Adrenal gland (tissue), 5 donors: ENCODE results near the gene HPRT1.

Experiments used
- CTCF ChIP-seq, 6 experiments: fragments of 450-650 bp in 4 of 6; fragments of 200-600 bp in 2 of 6; sonication (generic) in 1 of 6; IDR thresholded peaks; 1 replicate in 5 of 6; 2 replicates in 1 of 6; pipeline versions ENCODE4 v1.5.1 to v1.8.0; 2016 to 2021; ENCODE audit warnings: antibody characterized with exemption in 6 of 6, mild to moderate bottlenecking in 2 of 6, moderate library complexity in 1 of 6
- POLR2A ChIP-seq, 2 donors: fragments of 450-650 bp; IDR thresholded peaks; one replicate each; pipeline ENCODE4 v1.6.1; 2017; ENCODE audit warnings: antibody characterized with exemption in 2 of 2, mild to moderate bottlenecking in 2 of 2, moderate library complexity in 1 of 2
- donor health status: DM: no; HTN: no; CAD: no.

DNA sequence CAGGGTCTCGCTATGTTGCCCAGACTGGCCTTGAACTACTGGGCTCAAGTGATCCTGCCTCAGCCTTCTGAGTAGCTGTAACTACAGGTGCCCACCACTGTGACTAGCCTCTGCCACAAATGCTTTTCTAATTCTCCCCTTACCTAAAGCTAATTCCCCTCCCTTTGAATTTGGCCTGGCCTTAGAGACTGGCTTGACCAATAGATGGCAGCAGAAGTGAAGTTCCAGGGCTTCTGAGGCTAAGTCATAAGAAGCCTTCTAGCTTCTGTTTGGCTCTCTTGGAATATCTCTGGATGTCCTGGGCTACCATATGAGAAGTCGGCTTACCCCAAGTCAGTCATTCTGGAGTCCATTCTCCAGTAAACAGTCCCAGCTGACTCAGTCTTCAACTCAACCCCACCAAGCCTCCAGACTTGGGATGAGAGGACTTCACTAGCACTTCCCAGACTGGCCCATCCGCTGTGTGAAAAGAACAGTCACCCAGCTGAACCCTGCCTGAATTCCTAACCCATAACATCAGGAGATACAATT, 61.0 kb downstream of the HPRT1 start:
- TF ChIP-seq CTCF (IDR thresholded peaks at IDR 0.05) (peak; percentile 15 to 52 (median 48)), POLR2A (IDR thresholded peaks at IDR 0.05) (no peak)
